ENCODE data around the gene ARPC4.
"Not testable (repeated sequence)": the region's sequence is repeated elsewhere in the genome, so short reads cannot be mapped to it uniquely, and the experiment has no call there.

Gene ARPC4

DNA sequence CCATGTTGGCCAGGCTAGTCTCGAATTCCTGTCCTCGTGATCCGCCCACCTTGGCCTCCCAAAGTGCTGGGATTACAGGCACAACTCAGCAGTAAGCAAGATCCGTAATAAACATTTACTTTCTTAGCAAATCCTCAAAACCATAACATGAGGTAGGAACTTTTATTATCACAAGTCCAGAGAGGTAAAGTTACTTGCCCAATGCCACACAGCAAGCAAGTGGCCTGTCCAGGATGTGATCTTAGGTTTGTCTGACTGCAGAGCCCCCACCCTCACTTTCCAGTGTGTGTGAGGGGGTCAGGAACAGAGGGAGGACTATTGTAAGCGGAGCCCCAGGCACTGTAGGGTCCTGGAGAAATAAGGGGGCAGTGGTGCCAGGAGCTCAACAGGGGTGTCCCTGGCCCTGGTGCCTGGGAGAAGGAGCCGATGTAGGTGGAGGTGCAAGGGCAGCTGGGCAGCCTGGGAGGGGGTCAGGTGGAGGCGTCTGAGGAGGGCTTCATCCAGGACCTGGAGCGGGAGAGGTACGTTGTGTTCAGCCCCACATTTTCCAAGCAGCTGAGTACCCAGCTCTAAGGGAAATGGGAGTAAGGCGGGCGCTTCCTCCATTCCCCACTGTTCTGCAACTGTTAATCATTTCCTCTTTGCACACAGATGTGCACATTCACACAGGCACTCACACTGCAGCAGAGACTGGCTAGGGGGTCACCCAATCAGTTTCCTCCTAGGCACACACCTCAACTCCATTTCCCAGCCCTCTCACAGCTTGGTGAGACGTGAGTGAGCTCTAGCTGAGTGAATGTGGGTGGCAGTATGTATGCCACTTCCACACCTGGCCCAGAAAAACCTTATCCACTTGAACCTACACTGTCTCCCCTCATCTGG lies 45.1 kb downstream of the ARPC4 start:
- no peak overlapping the region for H3K4me3 ChIP-seq (replicated peaks; ENCODE audit: low read depth, low read length)
- TF ChIP-seq, protein P1, sequence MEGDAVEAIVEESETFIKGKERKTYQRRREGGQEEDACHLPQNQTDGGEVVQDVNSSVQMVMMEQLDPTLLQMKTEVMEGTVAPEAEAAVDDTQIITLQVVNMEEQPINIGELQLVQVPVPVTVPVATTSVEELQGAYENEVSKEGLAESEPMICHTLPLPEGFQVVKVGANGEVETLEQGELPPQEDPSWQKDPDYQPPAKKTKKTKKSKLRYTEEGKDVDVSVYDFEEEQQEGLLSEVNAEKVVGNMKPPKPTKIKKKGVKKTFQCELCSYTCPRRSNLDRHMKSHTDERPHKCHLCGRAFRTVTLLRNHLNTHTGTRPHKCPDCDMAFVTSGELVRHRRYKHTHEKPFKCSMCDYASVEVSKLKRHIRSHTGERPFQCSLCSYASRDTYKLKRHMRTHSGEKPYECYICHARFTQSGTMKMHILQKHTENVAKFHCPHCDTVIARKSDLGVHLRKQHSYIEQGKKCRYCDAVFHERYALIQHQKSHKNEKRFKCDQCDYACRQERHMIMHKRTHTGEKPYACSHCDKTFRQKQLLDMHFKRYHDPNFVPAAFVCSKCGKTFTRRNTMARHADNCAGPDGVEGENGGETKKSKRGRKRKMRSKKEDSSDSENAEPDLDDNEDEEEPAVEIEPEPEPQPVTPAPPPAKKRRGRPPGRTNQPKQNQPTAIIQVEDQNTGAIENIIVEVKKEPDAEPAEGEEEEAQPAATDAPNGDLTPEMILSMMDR (IDR thresholded peaks at IDR 0.05; ENCODE audit: low read length, missing control alignments), result no peak
- peak; percentile 57 for DNase-seq (ENCODE audit: low read depth)

DNA sequence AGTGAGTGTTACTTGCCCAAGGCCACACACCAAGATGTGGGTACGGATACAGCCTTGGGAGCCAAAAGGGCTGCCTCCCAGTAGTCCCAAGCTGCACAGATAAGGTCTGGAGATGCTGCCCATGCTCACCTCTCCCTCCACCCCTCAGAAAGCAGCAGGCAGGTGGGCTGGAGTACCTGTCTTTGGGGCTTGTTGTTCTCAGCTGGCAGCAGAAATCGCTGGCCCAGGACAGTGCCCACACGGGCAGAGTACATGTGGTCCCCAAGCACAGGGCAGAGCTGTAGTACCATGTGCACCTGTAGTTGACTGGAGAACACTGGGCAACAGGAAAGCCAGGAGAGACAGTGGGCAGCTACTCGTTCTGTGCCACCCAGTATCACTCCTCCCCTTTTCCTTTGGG lies 46.0 kb downstream of the ARPC4 start:
- TF ChIP-seq, protein P1 (IDR thresholded peaks at IDR 0.05; ENCODE audit: low read length, missing control alignments), result no peak
- H3K4me3 ChIP-seq (replicated peaks; ENCODE audit: low read depth, low read length), result no peak overlapping the region
- no peak for DNase-seq (ENCODE audit: low read depth)

DNA sequence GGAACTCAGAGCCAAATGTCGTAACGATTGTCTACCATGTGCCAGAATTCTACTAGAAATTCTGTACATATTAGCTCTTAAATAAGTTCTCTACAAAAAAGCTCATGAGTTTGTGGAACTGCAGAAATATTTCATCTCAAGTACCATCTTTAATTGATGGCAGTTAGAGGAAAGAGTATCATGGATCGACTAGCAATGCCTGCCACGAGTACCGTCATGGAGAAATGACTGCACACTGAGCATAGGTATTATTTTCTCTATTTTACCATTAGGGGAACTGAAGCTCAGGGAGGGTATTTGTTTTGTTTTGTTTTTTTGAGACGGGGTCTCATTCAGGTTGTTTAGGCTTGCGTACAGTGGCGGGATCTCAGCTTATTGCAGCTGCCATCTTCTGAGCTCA lies 48.1 kb downstream of the ARPC4 start:
- no peak overlapping the region for H3K4me3 ChIP-seq (replicated peaks; ENCODE audit: low read depth, low read length)
- DNase-seq (ENCODE audit: low read depth), result no peak
- TF ChIP-seq, protein P1 (IDR thresholded peaks at IDR 0.05; ENCODE audit: low read length, missing control alignments), result no peak

DNA sequence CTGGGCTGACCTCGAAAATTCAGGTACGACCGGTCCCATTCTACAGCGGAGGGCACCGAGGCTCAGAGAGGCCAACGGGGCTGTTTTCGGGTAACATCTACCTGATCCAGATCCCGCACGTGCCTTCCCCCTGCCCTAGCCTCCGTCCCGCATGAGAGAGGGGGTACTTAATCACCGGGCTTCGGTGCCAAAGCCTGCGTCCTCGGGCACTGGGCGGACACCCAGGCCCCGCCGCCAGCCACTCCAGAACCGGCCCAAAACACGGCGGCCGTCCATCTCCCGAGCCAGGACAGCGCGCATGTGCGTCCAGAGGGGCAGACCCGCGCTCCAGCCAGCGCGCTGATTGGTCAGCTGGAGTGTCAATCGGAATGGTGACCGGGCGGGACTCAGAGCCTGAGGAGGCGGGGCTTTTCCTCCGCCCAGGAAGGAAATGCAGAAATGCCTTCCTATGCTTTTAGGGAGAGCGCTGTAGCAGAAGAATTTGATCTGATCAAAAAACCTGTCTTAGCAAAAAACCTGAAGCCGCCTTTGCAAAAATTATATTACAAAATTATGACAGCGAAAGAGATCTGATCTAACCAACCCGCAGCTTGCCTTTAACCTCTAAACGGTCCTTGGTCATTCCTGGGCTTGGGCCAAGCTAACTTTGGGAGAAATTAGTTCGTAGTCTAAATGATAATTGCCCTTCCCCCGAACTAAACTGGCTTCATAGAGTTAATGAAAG lies 51.0 kb downstream of the ARPC4 start, which contains the start of gene RPUSD3:
TSS of gene RPUSD3 (minus strand) at position 294 of the 724 bp plus-strand sequence. CDS start at position 276, 18 bp downstream.
- peak; percentile 97 for DNase-seq (ENCODE audit: low read depth)
- H3K4me3 ChIP-seq (replicated peaks; ENCODE audit: low read depth, low read length), result peak within 1 kb of the TSS; percentile 94
- TF ChIP-seq, protein P1 (IDR thresholded peaks at IDR 0.05; ENCODE audit: low read length, missing control alignments), result no peak

DNA sequence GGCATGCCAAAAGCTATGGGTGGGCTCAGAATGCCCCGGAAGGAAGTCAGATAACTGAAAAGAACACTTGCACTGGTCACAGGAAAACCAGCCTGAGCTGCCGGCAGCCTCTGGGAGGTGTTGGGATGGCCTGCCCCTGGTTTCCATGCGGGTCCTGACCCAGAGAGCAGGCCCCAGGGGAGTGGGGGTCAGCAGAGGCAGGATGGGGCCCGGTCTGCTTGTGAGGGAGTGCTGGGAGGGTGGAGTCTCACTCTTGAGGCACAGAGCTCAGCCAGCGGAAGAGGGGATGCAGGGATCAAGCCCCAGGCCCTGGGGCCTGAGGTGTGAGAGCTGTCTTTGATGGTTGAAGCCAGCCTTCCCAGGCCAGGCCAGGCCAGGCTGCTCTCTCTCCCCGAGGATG lies 53.3 kb downstream of the ARPC4 start:
- H3K4me3 ChIP-seq (replicated peaks; ENCODE audit: low read depth, low read length), result no peak overlapping the region
- DNase-seq (ENCODE audit: low read depth), result no peak
- TF ChIP-seq, protein P1 (IDR thresholded peaks at IDR 0.05; ENCODE audit: low read length, missing control alignments), result no peak

DNA sequence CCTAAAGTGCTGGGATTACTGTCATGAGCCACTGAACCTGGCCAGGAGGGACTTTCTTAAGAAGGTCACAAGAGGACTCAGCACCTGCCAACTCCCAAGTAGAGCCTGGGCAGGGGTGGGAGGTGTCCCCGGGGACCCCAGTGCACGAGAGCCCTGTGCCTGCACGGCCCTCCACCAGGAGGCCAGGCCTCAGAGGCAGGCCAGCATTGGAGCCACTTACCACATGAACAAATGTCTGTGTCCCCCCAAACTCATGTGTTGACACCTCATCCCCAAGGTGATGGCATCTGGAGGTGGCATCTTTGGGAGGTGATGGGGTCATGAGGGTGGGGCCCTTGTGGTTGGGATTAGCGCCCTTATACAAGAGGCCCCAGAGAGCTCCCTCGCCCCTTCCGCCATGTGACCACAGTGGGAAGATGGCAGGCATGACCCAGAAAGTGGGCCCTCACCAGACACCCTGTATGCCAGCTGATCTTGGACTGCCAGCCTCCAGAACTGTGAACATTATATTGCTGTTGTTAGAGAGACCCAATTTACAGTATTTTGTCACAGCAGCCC lies 54.1 kb downstream of the ARPC4 start:
- TF ChIP-seq, protein P1 (IDR thresholded peaks at IDR 0.05; ENCODE audit: low read length, missing control alignments), result no peak
- no peak overlapping the region for H3K4me3 ChIP-seq (replicated peaks; ENCODE audit: low read depth, low read length)
- DNase-seq (ENCODE audit: low read depth), result no peak

DNA sequence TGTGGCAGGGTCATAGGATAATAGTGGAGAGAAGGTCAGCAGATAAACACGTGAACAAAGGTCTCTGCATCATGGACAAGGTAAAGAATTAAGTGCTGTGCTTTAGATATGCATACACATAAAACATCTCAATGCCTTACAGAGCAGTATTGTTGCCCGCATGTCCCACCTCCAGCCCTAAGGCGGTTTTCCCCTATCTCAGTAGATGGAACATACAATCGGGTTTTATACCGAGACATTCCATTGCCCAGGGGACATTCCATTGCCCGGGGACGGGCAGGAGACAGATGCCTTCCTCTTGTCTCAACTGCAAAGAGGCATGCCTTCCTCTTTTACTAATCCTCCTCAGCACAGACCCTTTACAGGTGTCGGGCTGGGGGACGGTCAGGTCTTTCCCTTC lies 55.0 kb downstream of the ARPC4 start:
- not testable (repeated sequence) for H3K4me3 ChIP-seq (replicated peaks; ENCODE audit: low read depth, low read length); DNase-seq (ENCODE audit: low read depth)
